Endothelial cell of umbilical vein (primary cell): ENCODE results near the gene HDAC1. TPM values are rescaled to one million over a fixed set of nuclear protein-coding genes. Genes with fewer than 3 reads are reported as not detected.

Experiments
- BruUV-seq: library from RNA; stranded (reverse); fragments of 400-500 nt; replicated peaks from 2 replicates; lab custom pipeline; 2021; lab: Mats Ljungman, UMichigan
- CTCF ChIA-PET: fragments of 300-600, 350-600 bp; sonication (Branson Sonifier 250); formaldehyde crosslinking; loops from one replicate; lab custom pipeline; 2021; ENCODE audit warnings: antibody characterized with exemption, inconsistent platforms; lab: Charles Lee
- POLR2A ChIA-PET: fragments of 300-600, 350-600 bp; sonication (Branson Sonifier 250); formaldehyde crosslinking; loops from one replicate; lab custom pipeline; 2021; ENCODE audit warnings: antibody characterized with exemption, inconsistent platforms; lab: Charles Lee
- DNase-seq: peaks from one replicate; pipeline ENCODE4 v3.0.0-alpha.2; 2011; ENCODE audit warnings: low read depth, low spot score
- FAIRE-seq: peaks from 2 replicates; lab custom pipeline; 2011; peaks lifted over from hg19 to GRCh38; lab: Jason Lieb, UNC
- H2AFZ ChIP-seq: 2 replicates; pipeline ENCODE4 v1.6.0; 2012; ENCODE audit warnings: low read depth, low read length, control low read depth, inconsistent platforms
- H3K27ac ChIP-seq: 2 replicates; pipeline ENCODE4 v1.5.1; 2011; ENCODE audit warnings: low read depth, mild to moderate bottlenecking, control low read depth, low read length, moderate library complexity; ENCODE audit not compliant: insufficient read depth
- H3K27me3 ChIP-seq, 2 experiments: 2 replicates each; pipeline versions ENCODE4 v1.6.0 to v1.6.1; 2011; ENCODE audit warnings: low read length in 2 of 2, mixed read lengths in 1 of 2; ENCODE audit not compliant: control insufficient read depth in 2 of 2, insufficient read depth in 2 of 2
- H3K36me3 ChIP-seq, 2 experiments: 2 replicates in 1 of 2; 3 replicates in 1 of 2; pipeline ENCODE4 v1.5.1; 2011; ENCODE audit warnings: low read length in 2 of 2, mild to moderate bottlenecking in 1 of 2, moderate library complexity in 1 of 2; ENCODE audit not compliant: control insufficient read depth in 2 of 2, insufficient read depth in 2 of 2; ENCODE audit errors: extremely low read depth in 1 of 2
- H3K4me1 ChIP-seq: 3 replicates; pipeline ENCODE4 v1.5.1; 2011; ENCODE audit warnings: mild to moderate bottlenecking, low read length; ENCODE audit not compliant: control insufficient read depth, insufficient read depth; ENCODE audit errors: extremely low read depth
- H3K4me2 ChIP-seq: 2 replicates; pipeline ENCODE4 v1.6.1; 2011; ENCODE audit warnings: low read length, control low read depth, mixed read lengths; ENCODE audit not compliant: insufficient read depth
- H3K4me3 ChIP-seq, 3 experiments: fragments of 200-600 bp in 1 of 3; sonication (generic), shearing (Covaris generic) in 1 of 3; replicated peaks in 1 of 3; 2 replicates each; pipeline ENCODE4 v1.5.1; 2011 to 2016; ENCODE audit warnings: control low read depth in 3 of 3, low read length in 3 of 3, mild to moderate bottlenecking in 2 of 3, inconsistent platforms in 1 of 3, low read depth in 1 of 3, moderate library complexity in 1 of 3; ENCODE audit not compliant: insufficient read depth in 1 of 3
- H3K79me2 ChIP-seq: 2 replicates; pipeline ENCODE4 v1.6.0; 2012; ENCODE audit warnings: low read length, inconsistent platforms; ENCODE audit not compliant: control insufficient read depth, insufficient read depth
- H3K9ac ChIP-seq: replicated peaks from 2 replicates; pipeline ENCODE3; 2011; ENCODE audit warnings: low read length, control low read depth; ENCODE audit not compliant: insufficient read depth; ENCODE audit errors: extremely low read depth
- H3K9me1 ChIP-seq: replicated peaks from 3 replicates; pipeline ENCODE4 v1.6.0; 2011; ENCODE audit warnings: mild to moderate bottlenecking, low read length; ENCODE audit not compliant: control insufficient read depth, insufficient read depth; ENCODE audit errors: extremely low read depth
- H3K9me3 ChIP-seq: replicated peaks from 2 replicates; pipeline ENCODE4 v1.5.1; 2012; ENCODE audit warnings: low read length, inconsistent platforms; ENCODE audit not compliant: control insufficient read depth, insufficient read depth
- H4K20me1 ChIP-seq: replicated peaks from 2 replicates; pipeline ENCODE3; 2011; ENCODE audit warnings: mild to moderate bottlenecking, low read length; ENCODE audit not compliant: control insufficient read depth, insufficient read depth; ENCODE audit errors: extremely low read depth
- CTCF ChIP-seq, 2 donors: IDR thresholded peaks; 1 replicate in 1 of 2; 2 replicates in 1 of 2; pipeline ENCODE4 v1.5.1; 2011; ENCODE audit warnings: low read length in 2 of 2, mild to moderate bottlenecking in 2 of 2, moderate library complexity in 2 of 2, control low read depth in 1 of 2, inconsistent platforms in 1 of 2, low read depth in 1 of 2; ENCODE audit not compliant: insufficient read depth in 1 of 2; ENCODE audit errors: extremely low read depth in 1 of 2
- EZH2 ChIP-seq: IDR thresholded peaks from 2 replicates; pipeline ENCODE4 v1.6.1; 2012; ENCODE audit warnings: borderline replicate concordance, low read depth, mild to moderate bottlenecking, moderate library complexity, low read length, inconsistent platforms; ENCODE audit not compliant: severe bottlenecking
- FOS ChIP-seq: IDR thresholded peaks from 2 replicates; pipeline ENCODE4 v1.6.1; 2011; ENCODE audit warnings: mild to moderate bottlenecking, low read length, moderate library complexity, borderline replicate concordance; ENCODE audit not compliant: insufficient read depth
- GATA2 ChIP-seq: IDR thresholded peaks from 2 replicates; pipeline ENCODE4 v1.7.0; 2011; ENCODE audit warnings: low read depth, mild to moderate bottlenecking, moderate library complexity, mixed read lengths, low read length; ENCODE audit not compliant: insufficient read length, insufficient read depth
- JUN ChIP-seq: IDR thresholded peaks from 2 replicates; pipeline ENCODE4 v1.6.1; 2011; ENCODE audit warnings: borderline replicate concordance, low read depth; ENCODE audit not compliant: insufficient read length, insufficient read depth
- MAX ChIP-seq: IDR thresholded peaks from 2 replicates; pipeline ENCODE4 v1.6.1; 2011; ENCODE audit not compliant: insufficient read depth, insufficient read length
- MYC ChIP-seq: IDR thresholded peaks from one replicate; pipeline ENCODE4 v1.6.1; 2011; ENCODE audit warnings: mild to moderate bottlenecking, low read depth, low read length
- POLR2A ChIP-seq: IDR thresholded peaks from 2 replicates; pipeline ENCODE4 v1.6.1; 2012; ENCODE audit warnings: low read depth, mild to moderate bottlenecking, control low read depth, low read length
- POLR2AphosphoS5 ChIP-seq: IDR thresholded peaks from 2 replicates; pipeline ENCODE4 v1.6.1; 2012; ENCODE audit warnings: low read depth, mild to moderate bottlenecking, control low read depth, low read length, moderate library complexity; ENCODE audit not compliant: insufficient read depth
- dilution Hi-C: fragments of 300-500 bp; cut with MboI; formaldehyde crosslinking; loops from one replicate; pipeline ENCODE4 v1.15.0; 2019; ENCODE audit warnings: low sequenced_read_pairs; ENCODE audit not compliant: extremely low pct_ligation_motif_present
- intact Hi-C: fragments of 100-400 bp; cut with micrococcal nuclease; formaldehyde crosslinking; loops from one replicate; pipeline ENCODE4 v1.10.0; 2022
- polyA plus RNA-seq, 4 experiments: library from polyadenylated mRNA; depleted of rRNA in 3 of 4; stranded (reverse) in 3 of 4; unstranded in 1 of 4; fragments of >200 nt; gene quantifications; 2 replicates each; pipeline versions ENCODE4 v1.2.1 to v1.2.3, GENCODE V29; 2011 to 2012; ENCODE audit warnings: missing spikeins in 1 of 4
- total RNA-seq: library from RNA; stranded (reverse); gene quantifications from 2 replicates; pipeline ENCODE4 v1.2.3, GENCODE V29; 2021

HDAC1 gene
- total and polyA plus RNA-seq, 2 donors (not counting 3 experiments of a cell fraction or from before 2014, with no cell fraction given), result 138 to 141 TPM

GRCh38 chr1:32356478-32356877, 64.6 kb downstream of the HDAC1 start:
- dilution Hi-C loops (no loop called here), intact Hi-C loops (no loop called here)
- Histone ChIP-seq H3K36me3 (no peaks in the 10 kb centered on the region), H3K27ac (no peak overlapping the region), H3K79me2 (no peaks in the 10 kb centered on the region), H3K9me1 (no peaks in the 10 kb centered on the region), H3K27me3 (no peaks in the 10 kb centered on the region), H3K4me1 (peaks cover 10% of the 10 kb centered on the region), H3K9me3 (no peaks in the 10 kb centered on the region), H4K20me1 (no peaks in the 10 kb centered on the region), H3K4me3 (no peak overlapping the region), H3K9ac (no peak overlapping the region), H3K4me2 (no peak overlapping the region), H2AFZ (no peak overlapping the region)
- ChIA-PET POLR2A (no interaction called here), CTCF (no interaction called here)
- no peak for TF ChIP-seq FOS
- no peak for TF ChIP-seq POLR2AphosphoS5
- no peak for TF ChIP-seq CTCF (IDR thresholded peaks at IDR 0.05; ENCODE audit: extremely low read depth in 1 of 2, insufficient read depth in 1 of 2, low read depth in 1 of 2, low read length in 2 of 2)
- no peak for TF ChIP-seq MYC
- no peak for TF ChIP-seq POLR2A
- TF ChIP-seq GATA2, result no peak
- TF ChIP-seq EZH2, result no peak
- no peak for TF ChIP-seq JUN
- no peak for TF ChIP-seq MAX
- BruUV-seq, result no TSS peak
- DNase-seq (no peak), FAIRE-seq (no peak)
